Liver (tissue), 3 donors: ENCODE results near the gene KRIT1.

Source experiments
- FOXA2 ChIP-seq: IDR thresholded peaks from 2 replicates; pipeline ENCODE4 v1.6.1; 2016; ENCODE audit warnings: antibody characterized with exemption
- GABPA ChIP-seq, 2 donors: IDR thresholded peaks in 1 of 2; conservative IDR thresholded peaks in 1 of 2; 2 replicates each; pipeline ENCODE4 v1.6.1; 2016; ENCODE audit warnings: antibody characterized with exemption in 2 of 2, mild to moderate bottlenecking in 1 of 2, moderate library complexity in 1 of 2
- SP1 ChIP-seq: IDR thresholded peaks from 2 replicates; pipeline ENCODE4 v1.6.1; 2018; ENCODE audit warnings: antibody characterized with exemption, mild to moderate bottlenecking
- TAF1 ChIP-seq: conservative IDR thresholded peaks from 2 replicates; pipeline ENCODE4 v1.6.1; 2016; ENCODE audit warnings: antibody characterized with exemption, mild to moderate bottlenecking
- YY1 ChIP-seq: IDR thresholded peaks from 2 replicates; pipeline ENCODE4 v1.6.1; 2016; ENCODE audit warnings: antibody characterized with exemption, mild to moderate bottlenecking
- TF ChIP-seq, protein P1 (sequence below): fragments of 150-350 bp; IDR thresholded peaks from 2 replicates; pipeline ENCODE4 v1.5.1; 2017; ENCODE audit warnings: improper control_type of control experiment, low read depth, low read length; ENCODE audit not compliant: missing input control
- TF ChIP-seq, protein P2 (sequence below): IDR thresholded peaks from 2 replicates; pipeline ENCODE4 v1.6.1; 2016; ENCODE audit warnings: antibody characterized with exemption
- donor health status: healthy.
- donor health status: healthy.

DNA sequence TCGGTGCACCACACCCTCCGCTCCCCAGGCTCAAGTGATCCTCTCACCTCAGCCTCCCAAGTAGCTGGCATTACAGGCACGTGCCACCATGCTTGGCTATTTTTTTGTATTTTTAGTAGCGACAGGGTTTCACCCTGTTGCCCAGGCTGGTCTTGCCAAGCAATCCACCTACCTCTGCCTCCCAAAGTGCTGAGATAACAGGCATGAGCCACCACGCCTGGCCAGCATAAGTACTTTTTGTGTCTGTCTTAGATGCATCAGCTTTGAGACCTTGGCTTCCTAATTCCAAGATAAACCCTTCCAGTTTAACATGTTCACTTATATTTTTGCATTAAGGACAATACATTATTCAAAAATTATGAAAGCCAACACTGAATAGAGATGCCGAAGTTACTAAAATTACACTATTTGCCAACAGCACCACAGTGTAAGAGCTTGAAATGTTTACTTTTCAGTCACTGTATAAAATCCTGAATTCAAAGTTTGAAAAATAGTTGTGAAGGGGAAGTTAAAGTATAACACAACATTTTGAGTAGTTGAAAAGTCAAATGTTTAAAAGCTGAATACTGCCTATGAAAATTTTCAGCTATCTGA is 36.6 kb upstream of the KRIT1 start:
- TF ChIP-seq, protein P1, sequence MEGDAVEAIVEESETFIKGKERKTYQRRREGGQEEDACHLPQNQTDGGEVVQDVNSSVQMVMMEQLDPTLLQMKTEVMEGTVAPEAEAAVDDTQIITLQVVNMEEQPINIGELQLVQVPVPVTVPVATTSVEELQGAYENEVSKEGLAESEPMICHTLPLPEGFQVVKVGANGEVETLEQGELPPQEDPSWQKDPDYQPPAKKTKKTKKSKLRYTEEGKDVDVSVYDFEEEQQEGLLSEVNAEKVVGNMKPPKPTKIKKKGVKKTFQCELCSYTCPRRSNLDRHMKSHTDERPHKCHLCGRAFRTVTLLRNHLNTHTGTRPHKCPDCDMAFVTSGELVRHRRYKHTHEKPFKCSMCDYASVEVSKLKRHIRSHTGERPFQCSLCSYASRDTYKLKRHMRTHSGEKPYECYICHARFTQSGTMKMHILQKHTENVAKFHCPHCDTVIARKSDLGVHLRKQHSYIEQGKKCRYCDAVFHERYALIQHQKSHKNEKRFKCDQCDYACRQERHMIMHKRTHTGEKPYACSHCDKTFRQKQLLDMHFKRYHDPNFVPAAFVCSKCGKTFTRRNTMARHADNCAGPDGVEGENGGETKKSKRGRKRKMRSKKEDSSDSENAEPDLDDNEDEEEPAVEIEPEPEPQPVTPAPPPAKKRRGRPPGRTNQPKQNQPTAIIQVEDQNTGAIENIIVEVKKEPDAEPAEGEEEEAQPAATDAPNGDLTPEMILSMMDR = no peak
- TF ChIP-seq YY1 = no peak
- TF ChIP-seq, protein P2, sequence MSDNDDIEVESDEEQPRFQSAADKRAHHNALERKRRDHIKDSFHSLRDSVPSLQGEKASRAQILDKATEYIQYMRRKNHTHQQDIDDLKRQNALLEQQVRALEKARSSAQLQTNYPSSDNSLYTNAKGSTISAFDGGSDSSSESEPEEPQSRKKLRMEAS = no peak
- TF ChIP-seq TAF1 = no peak
- TF ChIP-seq GABPA (IDR thresholded peaks at IDR 0.05 in 1 of 2, conservative IDR thresholded peaks at IDR 0.05 in 1 of 2) = no peak
- TF ChIP-seq FOXA2 = no peak
- TF ChIP-seq SP1 = no peak
